Parathyroid adenoma (tissue), 2 donors: ENCODE data around the gene RYR3.

Experiments used
- H2AFZ ChIP-seq: fragments of 300-600 bp; sonication (generic); one replicate; pipeline ENCODE4 v1.7.0; 2017; ENCODE audit warnings: antibody characterized with exemption, mild to moderate bottlenecking
- H3K27ac ChIP-seq: fragments of 300-600 bp; sonication (generic); one replicate; pipeline ENCODE4 v1.7.0; 2017
- H3K27me3 ChIP-seq: fragments of 300-600 bp; sonication (generic); one replicate; pipeline ENCODE4 v1.7.0; 2017; ENCODE audit warnings: low read length; ENCODE audit not compliant: control insufficient read depth, insufficient read depth
- H3K36me3 ChIP-seq: fragments of 300-600 bp; sonication (generic); one replicate; pipeline ENCODE4 v1.7.0; 2017; ENCODE audit warnings: low read length; ENCODE audit not compliant: control insufficient read depth, insufficient read depth
- H3K4me1 ChIP-seq: fragments of 300-600 bp; sonication (generic); one replicate; pipeline ENCODE4 v1.7.0; 2017; ENCODE audit warnings: control low read depth
- H3K4me2 ChIP-seq: fragments of 300-600 bp; sonication (generic); one replicate; pipeline ENCODE4 v1.7.0; 2017; ENCODE audit warnings: low read length
- H3K4me3 ChIP-seq: fragments of 300-600 bp; sonication (generic); one replicate; pipeline ENCODE4 v1.7.0; 2017; ENCODE audit warnings: low read depth, low read length
- H3K79me2 ChIP-seq: fragments of 300-600 bp; sonication (generic); one replicate; pipeline ENCODE4 v1.7.0; 2017; ENCODE audit warnings: control low read depth
- H3K9ac ChIP-seq: fragments of 300-600 bp; sonication (generic); one replicate; pipeline ENCODE4 v1.7.0; 2017; ENCODE audit warnings: mild to moderate bottlenecking
- H3K9me3 ChIP-seq: fragments of 300-600 bp; sonication (generic); one replicate; pipeline ENCODE4 v1.7.0; 2017; ENCODE audit warnings: low read length; ENCODE audit not compliant: control insufficient read depth
- TF ChIP-seq, protein P1 (sequence below): fragments of 300-600 bp; sonication (generic); IDR thresholded peaks from one replicate; pipeline ENCODE4 v1.7.0; 2017; ENCODE audit warnings: antibody characterized with exemption, mild to moderate bottlenecking
- donor health status: primary hyperparathyroidism.

RYR3 gene

DNA sequence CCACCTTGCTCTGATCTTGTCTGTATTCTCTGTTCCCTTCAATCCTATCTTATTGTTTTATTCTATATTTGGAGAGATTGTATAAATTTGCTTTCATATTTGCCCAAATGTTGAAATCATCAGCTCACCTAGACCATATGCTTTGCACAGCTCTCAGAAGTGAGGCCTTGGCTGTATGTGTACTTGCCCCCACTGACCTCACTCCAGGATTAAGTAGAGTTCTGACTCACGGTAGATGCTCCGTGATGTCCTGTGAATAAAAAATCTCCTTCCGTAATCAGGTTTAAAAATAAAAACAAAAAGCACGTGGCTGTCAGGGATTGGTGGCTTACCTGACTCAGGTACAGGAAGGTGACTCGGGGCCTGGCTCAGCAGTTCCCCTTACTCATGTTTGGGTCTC lies 162.2 kb downstream of the RYR3 start:
- no peak overlapping the region for H3K9ac ChIP-seq
- no peaks in the 10 kb centered on the region for H3K9me3 ChIP-seq
- H3K27me3 ChIP-seq: no peaks in the 10 kb centered on the region
- H3K4me2 ChIP-seq: no peak overlapping the region
- no peaks in the 10 kb centered on the region for H3K4me1 ChIP-seq
- H3K36me3 ChIP-seq: no peaks in the 10 kb centered on the region
- no peak overlapping the region for H3K4me3 ChIP-seq
- TF ChIP-seq, protein P1, sequence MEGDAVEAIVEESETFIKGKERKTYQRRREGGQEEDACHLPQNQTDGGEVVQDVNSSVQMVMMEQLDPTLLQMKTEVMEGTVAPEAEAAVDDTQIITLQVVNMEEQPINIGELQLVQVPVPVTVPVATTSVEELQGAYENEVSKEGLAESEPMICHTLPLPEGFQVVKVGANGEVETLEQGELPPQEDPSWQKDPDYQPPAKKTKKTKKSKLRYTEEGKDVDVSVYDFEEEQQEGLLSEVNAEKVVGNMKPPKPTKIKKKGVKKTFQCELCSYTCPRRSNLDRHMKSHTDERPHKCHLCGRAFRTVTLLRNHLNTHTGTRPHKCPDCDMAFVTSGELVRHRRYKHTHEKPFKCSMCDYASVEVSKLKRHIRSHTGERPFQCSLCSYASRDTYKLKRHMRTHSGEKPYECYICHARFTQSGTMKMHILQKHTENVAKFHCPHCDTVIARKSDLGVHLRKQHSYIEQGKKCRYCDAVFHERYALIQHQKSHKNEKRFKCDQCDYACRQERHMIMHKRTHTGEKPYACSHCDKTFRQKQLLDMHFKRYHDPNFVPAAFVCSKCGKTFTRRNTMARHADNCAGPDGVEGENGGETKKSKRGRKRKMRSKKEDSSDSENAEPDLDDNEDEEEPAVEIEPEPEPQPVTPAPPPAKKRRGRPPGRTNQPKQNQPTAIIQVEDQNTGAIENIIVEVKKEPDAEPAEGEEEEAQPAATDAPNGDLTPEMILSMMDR: no peak
- H3K79me2 ChIP-seq: no peaks in the 10 kb centered on the region
- no peak overlapping the region for H2AFZ ChIP-seq
- H3K27ac ChIP-seq: no peak overlapping the region

DNA sequence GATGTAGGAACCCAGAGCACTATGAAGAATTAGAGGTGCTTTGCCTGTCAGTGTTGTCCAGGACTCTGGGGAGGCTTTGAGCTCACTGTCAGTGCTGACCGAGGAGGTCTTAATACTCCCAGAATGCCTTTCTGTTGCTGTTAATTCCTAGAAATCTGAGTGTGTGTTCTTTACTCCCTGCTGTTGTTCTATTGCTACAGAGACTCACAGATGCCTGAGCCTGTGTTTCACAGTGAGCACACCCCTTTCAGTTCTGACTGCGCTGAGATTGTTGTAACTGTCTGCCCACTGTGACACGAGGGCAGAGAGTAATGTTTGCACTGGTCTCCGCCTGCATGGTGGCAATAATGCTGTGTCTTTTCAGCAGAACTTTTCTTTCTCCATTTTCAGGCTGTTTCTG lies 162.9 kb downstream of the RYR3 start:
- Histone ChIP-seq H3K27ac (no peak overlapping the region), H3K4me3 (no peak overlapping the region), H3K27me3 (no peaks in the 10 kb centered on the region), H3K4me1 (no peaks in the 10 kb centered on the region), H3K9ac (no peak overlapping the region), H3K79me2 (no peaks in the 10 kb centered on the region), H3K4me2 (no peak overlapping the region), H3K9me3 (no peaks in the 10 kb centered on the region), H3K36me3 (no peaks in the 10 kb centered on the region), H2AFZ (no peak overlapping the region)
- TF ChIP-seq, protein P1: no peak

DNA sequence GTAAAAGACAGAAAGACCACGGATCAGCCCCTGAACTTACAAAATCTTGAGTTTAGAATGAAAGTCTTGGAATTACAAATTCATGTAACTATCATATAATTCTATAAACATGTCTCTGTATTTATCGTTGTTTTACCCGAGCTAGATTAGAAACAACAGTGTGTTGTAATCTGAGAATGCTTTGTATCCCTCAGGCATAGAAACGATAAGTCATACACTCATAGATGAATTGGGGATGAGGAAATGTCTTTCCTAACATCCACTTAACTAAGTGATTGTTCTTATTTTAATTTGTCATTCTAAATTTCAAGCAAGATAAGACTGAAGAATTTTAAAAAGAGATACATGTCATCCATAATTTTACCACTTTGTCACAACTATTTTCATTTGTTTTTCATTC lies 165.3 kb downstream of the RYR3 start:
- TF ChIP-seq, protein P1: no peak

DNA sequence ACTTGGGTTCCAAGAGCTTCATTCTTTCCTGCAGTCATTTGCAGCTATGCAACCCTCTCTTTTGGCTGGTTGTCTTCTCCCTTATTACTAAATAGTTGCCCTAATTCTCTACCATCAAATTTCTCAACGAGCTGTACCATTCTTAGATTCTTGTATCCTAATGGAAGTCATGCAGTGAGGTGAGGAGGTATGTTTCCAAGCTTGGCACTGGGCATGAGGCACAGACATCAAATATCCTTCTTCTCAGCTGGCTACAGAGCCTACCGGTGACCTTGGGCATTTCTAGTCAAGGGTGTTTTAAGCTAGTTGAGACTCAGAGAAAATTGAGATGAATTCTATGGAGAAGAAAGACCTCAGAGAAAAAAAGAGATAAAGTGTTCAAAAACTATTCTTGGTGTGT lies 166.1 kb downstream of the RYR3 start:
- Histone ChIP-seq H3K9me3 (no peaks in the 10 kb centered on the region), H3K27ac (no peak overlapping the region), H2AFZ (no peak overlapping the region), H3K79me2 (no peaks in the 10 kb centered on the region), H3K4me3 (no peak overlapping the region), H3K4me2 (no peak overlapping the region), H3K36me3 (no peaks in the 10 kb centered on the region), H3K27me3 (no peaks in the 10 kb centered on the region), H3K4me1 (no peaks in the 10 kb centered on the region), H3K9ac (no peak overlapping the region)
- TF ChIP-seq, protein P1: no peak

More for the DNA sequence above, 165.3 kb downstream of the RYR3 start:
- Histone ChIP-seq H2AFZ (no peak overlapping the region), H3K9ac (no peak overlapping the region), H3K27me3 (no peaks in the 10 kb centered on the region), H3K4me1 (no peaks in the 10 kb centered on the region), H3K9me3 (no peaks in the 10 kb centered on the region), H3K36me3 (no peaks in the 10 kb centered on the region), H3K79me2 (no peaks in the 10 kb centered on the region), H3K27ac (no peak overlapping the region), H3K4me2 (no peak overlapping the region), H3K4me3 (no peak overlapping the region)

DNA sequence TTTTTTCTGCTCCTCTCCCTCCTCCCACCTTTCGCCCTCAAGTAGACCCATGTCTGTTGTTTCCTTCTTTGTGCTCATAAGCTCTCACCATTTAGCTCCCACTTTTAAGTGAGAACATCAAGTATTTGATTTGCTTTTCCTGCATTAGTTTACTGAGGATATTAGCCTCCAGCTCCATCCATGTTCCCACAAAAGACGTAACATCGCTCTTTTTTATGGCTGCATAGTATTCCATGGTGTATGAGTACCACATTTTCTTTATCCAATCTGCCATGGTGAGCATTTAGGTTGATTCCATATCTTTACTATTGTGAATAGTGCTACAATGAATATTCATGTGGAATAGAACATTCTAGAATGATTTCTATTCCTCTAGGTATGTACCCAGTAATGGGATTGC lies 178.6 kb downstream of the RYR3 start:
- Histone ChIP-seq H3K9ac (no peak overlapping the region), H2AFZ (no peak overlapping the region), H3K36me3 (no peaks in the 10 kb centered on the region), H3K27ac (no peak overlapping the region), H3K4me2 (no peak overlapping the region), H3K9me3 (no peaks in the 10 kb centered on the region), H3K4me3 (no peak overlapping the region), H3K27me3 (no peaks in the 10 kb centered on the region), H3K4me1 (no peaks in the 10 kb centered on the region), H3K79me2 (no peaks in the 10 kb centered on the region)
- TF ChIP-seq, protein P1: no peak
